ENCODE results near the gene NUP93. TPM values are rescaled to one million over a fixed set of nuclear protein-coding genes. Genes with fewer than 3 reads are reported as not detected.

Gene NUP93
- total and polyA plus RNA-seq, 4 donors: 27.4 to 59.9 (median 51.2) TPM

- Histone ChIP-seq H3K27ac (ENCODE audit: low read depth in 1 of 2, low read length in 1 of 2) (no peak overlapping the region), H3K9ac (ENCODE audit: insufficient read depth in 1 of 2, low read length in 2 of 2) (no peak overlapping the region), H3K9me3 (ENCODE audit: control insufficient read depth in 4 of 4, insufficient read depth in 3 of 4, low read length in 3 of 4) (no peaks in the 10 kb centered on the region), H3K36me3 (ENCODE audit: control insufficient read depth in 4 of 4, insufficient read depth in 4 of 4, low read length in 4 of 4) (no peaks in the 10 kb centered on the region), H3K27me3 (ENCODE audit: control insufficient read depth in 3 of 3, insufficient read depth in 3 of 3, low read length in 2 of 3) (no peaks in the 10 kb centered on the region), H3K4me1 (ENCODE audit: control insufficient read depth in 5 of 5, insufficient read depth in 5 of 5, low read length in 5 of 5) (peaks cover 0 to 3% (median 0%) of the 10 kb centered on the region in 5 donors), H3K4me3 (no peak overlapping the region)
- DNase-seq: no peak
- ATAC-seq (ENCODE audit: insufficient read depth, low FRiP score): no peak
- WGBS, 2 donors: 66 to 80% methylated on average over 7 of the region's 7 CpGs
- TF ChIP-seq CTCF (IDR thresholded peaks at IDR 0.05; ENCODE audit: control extremely low read depth, extremely low read depth): no peak
Measured at GRCh38 chr16:56871172-56871593, 141.3 kb downstream of the NUP93 start.

DNA sequence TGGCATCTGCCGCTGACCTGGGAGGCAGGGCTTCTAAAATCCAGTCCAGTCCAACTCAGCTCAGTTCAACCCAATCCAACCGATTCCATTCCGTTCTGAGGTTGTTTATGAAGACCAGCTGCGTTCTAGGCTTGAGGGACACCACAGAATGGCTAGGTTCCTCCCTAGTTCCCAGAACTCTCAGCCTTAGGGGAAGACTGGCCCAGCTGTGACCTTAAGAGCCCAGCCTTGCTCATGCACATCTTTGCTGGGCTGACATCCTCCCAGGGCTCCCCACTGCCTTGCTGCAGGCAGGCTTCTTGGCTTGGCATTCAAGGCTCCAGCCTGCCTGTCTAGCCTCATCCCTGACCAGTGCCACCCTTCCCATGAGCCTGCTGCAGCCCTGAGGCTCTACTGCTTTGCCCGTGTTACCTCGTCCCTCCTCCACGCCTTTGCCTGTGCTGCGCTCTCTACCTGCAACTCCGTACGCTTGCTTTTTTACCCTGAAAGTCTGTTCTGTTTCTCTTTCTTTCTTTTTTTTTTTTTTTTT lies 143.0 kb downstream of the NUP93 start:
- Histone ChIP-seq H3K9me3 (ENCODE audit: control insufficient read depth in 4 of 4, insufficient read depth in 3 of 4, low read length in 3 of 4) (no peaks in the 10 kb centered on the region), H3K4me3 (no peak overlapping the region), H3K9ac (ENCODE audit: insufficient read depth in 1 of 2, low read length in 2 of 2) (no peak overlapping the region), H3K4me1 (ENCODE audit: control insufficient read depth in 5 of 5, insufficient read depth in 5 of 5, low read length in 5 of 5) (peaks cover 0 to 1% (median 0%) of the 10 kb centered on the region in 5 donors), H3K36me3 (ENCODE audit: control insufficient read depth in 4 of 4, insufficient read depth in 4 of 4, low read length in 4 of 4) (no peaks in the 10 kb centered on the region), H3K27me3 (ENCODE audit: control insufficient read depth in 3 of 3, insufficient read depth in 3 of 3, low read length in 2 of 3) (no peaks in the 10 kb centered on the region), H3K27ac (ENCODE audit: low read depth in 1 of 2, low read length in 1 of 2) (no peak overlapping the region)
- no peak for TF ChIP-seq CTCF (IDR thresholded peaks at IDR 0.05; ENCODE audit: control extremely low read depth, extremely low read depth)
- peak; percentile 29 for ATAC-seq (ENCODE audit: insufficient read depth, low FRiP score)
- DNase-seq: no peak
- 86 to 90% methylated on average over 10 of the region's 10 CpGs for WGBS, 2 donors

DNA sequence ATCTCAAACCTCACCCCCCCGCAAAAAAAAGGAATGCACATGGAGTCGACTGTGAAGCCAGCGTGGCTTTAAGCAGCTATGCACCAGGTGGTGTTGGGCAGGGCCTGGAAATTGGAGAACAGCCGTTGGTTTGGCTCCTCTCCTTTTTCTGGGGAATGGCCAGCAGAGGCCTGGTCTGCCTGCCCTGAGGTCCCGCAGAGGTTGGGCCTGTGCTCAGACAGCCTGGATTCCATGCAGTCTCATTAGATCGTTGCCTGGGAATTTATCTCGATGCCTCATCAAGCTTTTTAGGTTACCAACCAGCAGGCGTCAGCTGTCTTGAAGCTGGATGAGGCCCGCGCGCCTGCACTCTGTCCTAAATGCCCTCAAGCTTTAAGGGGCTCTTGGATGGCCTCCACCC lies 144.9 kb downstream of the NUP93 start:
- 82 to 85% methylated on average over 11 of the region's 11 CpGs for WGBS, 2 donors
- DNase-seq (peak; percentile 22 to 32 (median 27)), ATAC-seq (ENCODE audit: insufficient read depth, low FRiP score) (no peak)
- no peaks in the 10 kb centered on the region for H3K9me3 ChIP-seq (ENCODE audit: control insufficient read depth in 4 of 4, insufficient read depth in 3 of 4, low read length in 3 of 4)
- no peak overlapping the region for H3K27ac ChIP-seq (ENCODE audit: low read depth in 1 of 2, low read length in 1 of 2)
- H3K4me3 ChIP-seq: no peak overlapping the region
- no peak overlapping the region for H3K9ac ChIP-seq (ENCODE audit: insufficient read depth in 1 of 2, low read length in 2 of 2)
- TF ChIP-seq CTCF (IDR thresholded peaks at IDR 0.05; ENCODE audit: control extremely low read depth, extremely low read depth): no peak
- no peaks in the 10 kb centered on the region for H3K4me1 ChIP-seq (ENCODE audit: control insufficient read depth in 5 of 5, insufficient read depth in 5 of 5, low read length in 5 of 5)
- H3K27me3 ChIP-seq (ENCODE audit: control insufficient read depth in 3 of 3, insufficient read depth in 3 of 3, low read length in 2 of 3): no peaks in the 10 kb centered on the region
- H3K36me3 ChIP-seq (ENCODE audit: control insufficient read depth in 4 of 4, insufficient read depth in 4 of 4, low read length in 4 of 4): no peaks in the 10 kb centered on the region

DNA sequence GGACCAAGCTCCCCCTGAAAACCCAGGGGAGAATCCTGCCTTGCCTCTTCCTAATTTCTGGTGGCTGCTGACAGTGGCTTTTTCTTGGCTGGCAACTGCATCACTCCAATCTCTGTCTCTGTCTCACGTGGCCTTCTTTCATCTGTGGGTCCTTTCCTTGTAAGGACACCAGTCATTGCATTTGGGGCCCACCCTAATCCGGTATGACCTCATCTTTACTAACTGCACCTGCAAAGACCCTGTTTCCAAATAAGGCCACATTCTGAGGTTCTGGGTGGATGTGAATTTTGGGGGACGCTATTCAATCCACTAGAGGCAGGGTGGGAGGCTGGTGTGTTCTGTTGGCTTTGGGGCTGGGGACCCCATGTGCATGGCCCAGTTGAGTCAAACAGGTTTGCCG lies 146.1 kb downstream of the NUP93 start:
- Histone ChIP-seq H3K4me3 (no peak overlapping the region), H3K36me3 (ENCODE audit: control insufficient read depth in 4 of 4, insufficient read depth in 4 of 4, low read length in 4 of 4) (no peaks in the 10 kb centered on the region), H3K9me3 (ENCODE audit: control insufficient read depth in 4 of 4, insufficient read depth in 3 of 4, low read length in 3 of 4) (no peaks in the 10 kb centered on the region), H3K4me1 (ENCODE audit: control insufficient read depth in 5 of 5, insufficient read depth in 5 of 5, low read length in 5 of 5) (no peaks in the 10 kb centered on the region), H3K27me3 (ENCODE audit: control insufficient read depth in 3 of 3, insufficient read depth in 3 of 3, low read length in 2 of 3) (no peaks in the 10 kb centered on the region), H3K9ac (ENCODE audit: insufficient read depth in 1 of 2, low read length in 2 of 2) (no peak overlapping the region), H3K27ac (ENCODE audit: low read depth in 1 of 2, low read length in 1 of 2) (no peak overlapping the region)
- no peak for DNase-seq
- no peak for ATAC-seq (ENCODE audit: insufficient read depth, low FRiP score)
- no peak for TF ChIP-seq CTCF (IDR thresholded peaks at IDR 0.05; ENCODE audit: control extremely low read depth, extremely low read depth)
- WGBS, 2 donors: 90% methylated on average over 4 of the region's 4 CpGs
